A673 (cell line): Measurements from ENCODE around the gene SH3RF1.

ENCODE experiments used
- EZH2 ChIP-seq: fragments of 200-600 bp; sonication (generic); IDR thresholded peaks from 2 replicates; pipeline ENCODE4 v1.6.1; 2017; ENCODE audit warnings: borderline replicate concordance, low read depth, mild to moderate bottlenecking, mixed read lengths, antibody characterized with exemption, low read length; ENCODE audit not compliant: poor library complexity, severe bottlenecking
- TF ChIP-seq, protein P1 (sequence below): fragments of 300-800, 200-600 bp; sonication (generic); conservative IDR thresholded peaks from 2 replicates; pipeline ENCODE4 v1.5.1; 2017; ENCODE audit warnings: low read depth, mild to moderate bottlenecking, antibody characterized with exemption, low read length, moderate library complexity, mixed read lengths

DNA sequence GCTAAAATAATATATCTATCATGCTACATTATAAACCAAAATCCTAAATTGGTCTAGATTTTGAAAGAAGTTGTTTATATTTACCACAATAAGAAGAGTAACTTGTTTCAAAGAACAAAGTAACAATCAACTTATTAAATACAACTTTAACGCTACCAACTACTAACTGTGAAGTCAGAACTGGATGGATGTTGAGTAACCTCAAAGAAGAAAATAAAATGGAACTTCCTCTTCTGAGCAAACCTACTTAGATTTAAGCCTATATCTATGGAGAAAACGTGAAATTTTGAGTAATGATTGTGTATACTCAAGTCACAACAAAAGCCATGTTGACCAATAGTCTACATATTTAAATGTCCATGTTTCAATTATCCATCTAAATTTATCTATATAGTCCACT lies 25.7 kb downstream of the SH3RF1 start:
- TF ChIP-seq, protein P1, sequence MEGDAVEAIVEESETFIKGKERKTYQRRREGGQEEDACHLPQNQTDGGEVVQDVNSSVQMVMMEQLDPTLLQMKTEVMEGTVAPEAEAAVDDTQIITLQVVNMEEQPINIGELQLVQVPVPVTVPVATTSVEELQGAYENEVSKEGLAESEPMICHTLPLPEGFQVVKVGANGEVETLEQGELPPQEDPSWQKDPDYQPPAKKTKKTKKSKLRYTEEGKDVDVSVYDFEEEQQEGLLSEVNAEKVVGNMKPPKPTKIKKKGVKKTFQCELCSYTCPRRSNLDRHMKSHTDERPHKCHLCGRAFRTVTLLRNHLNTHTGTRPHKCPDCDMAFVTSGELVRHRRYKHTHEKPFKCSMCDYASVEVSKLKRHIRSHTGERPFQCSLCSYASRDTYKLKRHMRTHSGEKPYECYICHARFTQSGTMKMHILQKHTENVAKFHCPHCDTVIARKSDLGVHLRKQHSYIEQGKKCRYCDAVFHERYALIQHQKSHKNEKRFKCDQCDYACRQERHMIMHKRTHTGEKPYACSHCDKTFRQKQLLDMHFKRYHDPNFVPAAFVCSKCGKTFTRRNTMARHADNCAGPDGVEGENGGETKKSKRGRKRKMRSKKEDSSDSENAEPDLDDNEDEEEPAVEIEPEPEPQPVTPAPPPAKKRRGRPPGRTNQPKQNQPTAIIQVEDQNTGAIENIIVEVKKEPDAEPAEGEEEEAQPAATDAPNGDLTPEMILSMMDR: no peak
- no peak for TF ChIP-seq EZH2
